Heart left ventricle (tissue), 16 donors: ENCODE results near the gene TRPV5. TPM values are rescaled to one million over a fixed set of nuclear protein-coding genes. Genes with fewer than 3 reads are reported as not detected.

Experiments used
- ATAC-seq, 4 donors: fragments of 200-7000 bp; cut with Tn5 transposase; one replicate each; pipeline ENCODE4 v1.9.1; 2020 to 2022; ENCODE audit warnings: moderate library complexity in 4 of 4, mild to moderate bottlenecking in 3 of 4, moderate number of reproducible peaks in 1 of 4
- DNase-seq, 5 donors: peaks; one replicate each; pipeline ENCODE4 v3.0.0-alpha.2; 2020
- H3K27ac ChIP-seq, 12 donors: fragments of 200-600 bp; sonication (generic) in 4 of 12; one replicate each; pipeline versions ENCODE4 v1.5.0 to v1.8.0; 2016 to 2022; ENCODE audit warnings: mild to moderate bottlenecking in 2 of 12
- H3K27me3 ChIP-seq, 9 donors: fragments of 200-600 bp; sonication (generic) in 2 of 9; one replicate each; pipeline versions ENCODE4 v1.5.1 to v1.8.0; 2016 to 2022; ENCODE audit warnings: mild to moderate bottlenecking in 3 of 9
- H3K36me3 ChIP-seq, 9 donors: fragments of 200-600 bp; sonication (generic) in 2 of 9; one replicate each; pipeline versions ENCODE4 v1.5.0 to v1.8.0; 2018 to 2022; ENCODE audit warnings: mild to moderate bottlenecking in 2 of 9
- H3K4me1 ChIP-seq, 12 donors: fragments of 200-600 bp; sonication (generic) in 4 of 12; one replicate each; pipeline versions ENCODE4 v1.5.0 to v1.8.0; 2016 to 2022; ENCODE audit warnings: mild to moderate bottlenecking in 3 of 12
- H3K4me3 ChIP-seq, 12 donors: fragments of 200-600 bp; sonication (generic) in 4 of 12; one replicate each; pipeline versions ENCODE4 v1.5.0 to v1.8.0; 2017 to 2022; ENCODE audit warnings: mild to moderate bottlenecking in 9 of 12, moderate library complexity in 4 of 12
- H3K9me3 ChIP-seq, 12 donors: fragments of 200-600 bp; sonication (generic) in 4 of 12; one replicate each; pipeline versions ENCODE4 v1.5.0 to v1.8.0; 2016 to 2022; ENCODE audit warnings: mild to moderate bottlenecking in 1 of 12
- CTCF ChIP-seq, 12 donors: fragments of 200-600 bp; sonication (generic) in 4 of 12; IDR thresholded peaks; one replicate each; pipeline versions ENCODE4 v1.5.0 to v1.8.0; 2018 to 2022; ENCODE audit warnings: antibody characterized with exemption in 12 of 12, mild to moderate bottlenecking in 5 of 12
- POLR2A ChIP-seq, 2 donors: fragments of 450-650 bp; IDR thresholded peaks; one replicate each; pipeline ENCODE4 v1.6.1; 2017; ENCODE audit warnings: antibody characterized with exemption in 2 of 2, mild to moderate bottlenecking in 2 of 2, moderate library complexity in 2 of 2
- WGBS, 4 donors: extraction: QIAGEN DNeasy Blood & Tissue Kit in 2 of 4; methylation state at CpG; one replicate each; pipeline versions ENCODE4 v1.1.5 to v1.1.7; 2013 to 2018; 5-methylcytosine and 5-hydroxymethylcytosine counted together
- intact Hi-C, 10 donors: fragments of 100-400 bp; cut with DNase I; formaldehyde crosslinking; loops; one replicate each; pipeline versions ENCODE4 v1.11.1 to v1.14.2; 2022
- polyA plus RNA-seq, 2 donors: library from polyadenylated mRNA; stranded (reverse); fragments of 200-250 nt; gene quantifications; one replicate each; pipeline ENCODE4 v1.2.3, GENCODE V29; 2013
- total RNA-seq, 9 donors: library from RNA; depleted of rRNA in 2 of 9; stranded (reverse); fragments of >200 nt in 2 of 9; fragmentation: NEBNext Ultra II Directional in 3 of 9; extraction: Animal tissue kit (Norgen Biotek cat#: 25700) in 3 of 9; gene quantifications; one replicate each; pipeline versions ENCODE4 v1.1.0 to v1.2.4, GENCODE V29; 2016 to 2023
- donor health status: ischemic (EF 13 %, LVEDD 7.1; RV severe dilation, severe dysfunction).
- donor health status: healthy with polysubstance abuse.
- donor health status: DM: no; HTN: yes; CAD: no.
- donor health status: DM: no; HTN: no; CAD: no.
- donor health status: ischemic (EF 25% LVEDD 6.9; RV normal size, moderate dysfunction).
- donor health status: ischemic (EF 25% LVEDD 5.7; RV mildly dilated, moderate dysfunction).
- donor health status: healthy.
- donor health status: DM: yes; HTN: yes; CAD: no.
- donor health status: ischemic (EF 35%, LVEDD 5.7; RV mildly dilated, moderate dysfunction).
- donor health status: nonischemic (EF 11% LVEDD 7.7; RV severe dilation, severe dysfunction).
- donor health status: DM: yes; HTN: yes; CAD: no.
- donor health status: PGD.
- donor health status: ischemic (EF 29% LVEDD 5.4; RV normal size, mild dysfunction).
- donor health status: nonischemic (EF 23%, LVEDD 6.1; RV moderate dilation, normal function).

TRPV5 gene
- total and polyA plus RNA-seq, 11 donors, result not detected

GRCh38 chr7:142870566-142871259 is 62.8 kb downstream of the TRPV5 start:
- TF ChIP-seq POLR2A (IDR thresholded peaks at IDR 0.05) (no peak), CTCF (IDR thresholded peaks at IDR 0.05) (no peak)
- no peaks in the 10 kb centered on the region for H3K36me3 ChIP-seq
- no peak overlapping the region for H3K4me3 ChIP-seq
- 83 to 88% (median 85%) methylated on average over 12 to 14 of the region's 14 CpGs for WGBS, 4 donors
- H3K9me3 ChIP-seq, result no peaks in the 10 kb centered on the region
- intact Hi-C loops, result loop anchor here in 1 of 10 donors (10.0 kb wide), 1 partner anchor 334 kb away; no protein-coding TSS in a partner anchor
- no peaks in the 10 kb centered on the region for H3K4me1 ChIP-seq
- H3K27me3 ChIP-seq, result peaks cover 0 to 5% (median 0%) of the 10 kb centered on the region in 9 donors
- ATAC-seq, result no peak
- peak in 1 of 5 donors; percentile 14 for DNase-seq
- no peak overlapping the region for H3K27ac ChIP-seq

GRCh38 chr7:142870147-142870559 is 63.4 kb downstream of the TRPV5 start:
- 80 to 86% (median 80%) methylated on average over 8 of the region's 8 CpGs for WGBS, 4 donors
- no peak overlapping the region for H3K4me3 ChIP-seq
- H3K27ac ChIP-seq, result no peak overlapping the region
- intact Hi-C loops, result loop anchor here in 1 of 10 donors (10.0 kb wide), 1 partner anchor 335 kb away; no protein-coding TSS in a partner anchor
- H3K36me3 ChIP-seq, result no peaks in the 10 kb centered on the region
- no peak for TF ChIP-seq CTCF (IDR thresholded peaks at IDR 0.05)
- TF ChIP-seq POLR2A (IDR thresholded peaks at IDR 0.05), result no peak
- peaks cover 0 to 4% (median 0%) of the 10 kb centered on the region in 9 donors for H3K27me3 ChIP-seq
- no peaks in the 10 kb centered on the region for H3K9me3 ChIP-seq
- ATAC-seq (no peak), DNase-seq (peak in 1 of 5 donors; percentile 14)
- H3K4me1 ChIP-seq, result no peaks in the 10 kb centered on the region

- peaks cover 0 to 4% (median 0%) of the 10 kb centered on the region in 9 donors for H3K27me3 ChIP-seq
- H3K4me1 ChIP-seq, result no peaks in the 10 kb centered on the region
- TF ChIP-seq POLR2A (IDR thresholded peaks at IDR 0.05) (no peak), CTCF (IDR thresholded peaks at IDR 0.05) (no peak)
- no peak for ATAC-seq
- H3K9me3 ChIP-seq, result no peaks in the 10 kb centered on the region
- H3K27ac ChIP-seq, result no peak overlapping the region
- DNase-seq, result no peak
- no peaks in the 10 kb centered on the region for H3K36me3 ChIP-seq
- H3K4me3 ChIP-seq, result no peak overlapping the region
- 79 to 93% (median 87%) methylated on average over 2 of the region's 2 CpGs for WGBS, 4 donors
- intact Hi-C loops, result no loop called here
These were observed 64.1 kb downstream of the TRPV5 start for GRCh38 chr7:142869434-142869833.

GRCh38 chr7:142868986-142869415 is 64.5 kb downstream of the TRPV5 start:
- TF ChIP-seq POLR2A (IDR thresholded peaks at IDR 0.05) (no peak), CTCF (IDR thresholded peaks at IDR 0.05) (no peak)
- Histone ChIP-seq H3K4me3 (no peak overlapping the region), H3K27me3 (peaks cover 0 to 4% (median 0%) of the 10 kb centered on the region in 9 donors), H3K4me1 (no peaks in the 10 kb centered on the region), H3K27ac (no peak overlapping the region), H3K36me3 (no peaks in the 10 kb centered on the region), H3K9me3 (no peaks in the 10 kb centered on the region)
- WGBS, 4 donors, result 90 to 93% (median 91%) methylated on average over 11 of the region's 11 CpGs
- DNase-seq (no peak), ATAC-seq (no peak)
- intact Hi-C loops, result no loop called here
